Measurements from ENCODE around the gene PRKCZ. TPM values are rescaled to one million over a fixed set of nuclear protein-coding genes. Genes with fewer than 3 reads are reported as not detected.
A peak's percentile ranks its signal among the peaks of the same experiment; 100 is the strongest.

Gene PRKCZ
- total and polyA plus RNA-seq, 9 of the 15 experiments (the other 6 are each of a cell fraction or from before 2014, with no cell fraction given), result 0.07 to 3.1 (median 1.3) TPM

DNA sequence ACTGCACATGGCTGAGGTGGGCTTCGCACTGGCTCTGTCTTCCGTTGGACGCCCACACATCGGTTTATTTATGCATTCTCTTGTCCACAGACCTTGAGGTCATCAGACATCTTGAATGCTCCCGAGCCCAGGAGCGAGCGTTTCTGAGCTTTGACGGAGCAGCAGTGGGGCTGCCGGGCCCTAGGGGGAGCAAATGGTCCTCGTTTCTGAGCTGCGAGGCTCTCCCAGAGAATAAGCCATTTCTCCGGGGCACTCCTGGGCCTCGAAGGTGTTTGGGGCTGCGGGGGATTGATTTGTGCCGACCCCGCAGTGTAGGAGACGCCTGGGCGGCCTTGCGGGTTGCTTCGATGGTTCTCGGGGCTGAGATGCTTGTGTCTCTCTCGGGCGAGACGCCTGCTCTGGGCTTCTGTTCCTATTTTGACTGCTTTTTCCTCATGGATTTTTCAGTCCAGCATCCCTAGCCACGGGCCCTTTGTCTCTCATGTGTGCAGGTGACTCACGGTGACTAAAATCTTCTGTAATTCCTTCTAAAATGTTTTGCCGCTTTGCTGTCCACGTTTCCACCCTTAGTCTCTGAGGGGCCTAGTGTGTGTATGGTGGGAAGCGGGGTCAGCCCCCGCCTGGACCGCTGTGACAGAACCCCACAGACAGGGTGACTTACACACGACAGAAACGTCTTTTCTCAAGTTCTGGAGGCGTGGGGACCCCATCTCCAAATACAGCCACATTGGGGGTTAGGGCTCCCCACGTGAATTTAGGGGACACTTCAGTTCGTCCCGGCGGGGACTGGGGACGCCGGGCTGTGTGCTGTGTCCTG is 82.2 kb downstream of the PRKCZ start (continued):
- TF ChIP-seq, protein P1, sequence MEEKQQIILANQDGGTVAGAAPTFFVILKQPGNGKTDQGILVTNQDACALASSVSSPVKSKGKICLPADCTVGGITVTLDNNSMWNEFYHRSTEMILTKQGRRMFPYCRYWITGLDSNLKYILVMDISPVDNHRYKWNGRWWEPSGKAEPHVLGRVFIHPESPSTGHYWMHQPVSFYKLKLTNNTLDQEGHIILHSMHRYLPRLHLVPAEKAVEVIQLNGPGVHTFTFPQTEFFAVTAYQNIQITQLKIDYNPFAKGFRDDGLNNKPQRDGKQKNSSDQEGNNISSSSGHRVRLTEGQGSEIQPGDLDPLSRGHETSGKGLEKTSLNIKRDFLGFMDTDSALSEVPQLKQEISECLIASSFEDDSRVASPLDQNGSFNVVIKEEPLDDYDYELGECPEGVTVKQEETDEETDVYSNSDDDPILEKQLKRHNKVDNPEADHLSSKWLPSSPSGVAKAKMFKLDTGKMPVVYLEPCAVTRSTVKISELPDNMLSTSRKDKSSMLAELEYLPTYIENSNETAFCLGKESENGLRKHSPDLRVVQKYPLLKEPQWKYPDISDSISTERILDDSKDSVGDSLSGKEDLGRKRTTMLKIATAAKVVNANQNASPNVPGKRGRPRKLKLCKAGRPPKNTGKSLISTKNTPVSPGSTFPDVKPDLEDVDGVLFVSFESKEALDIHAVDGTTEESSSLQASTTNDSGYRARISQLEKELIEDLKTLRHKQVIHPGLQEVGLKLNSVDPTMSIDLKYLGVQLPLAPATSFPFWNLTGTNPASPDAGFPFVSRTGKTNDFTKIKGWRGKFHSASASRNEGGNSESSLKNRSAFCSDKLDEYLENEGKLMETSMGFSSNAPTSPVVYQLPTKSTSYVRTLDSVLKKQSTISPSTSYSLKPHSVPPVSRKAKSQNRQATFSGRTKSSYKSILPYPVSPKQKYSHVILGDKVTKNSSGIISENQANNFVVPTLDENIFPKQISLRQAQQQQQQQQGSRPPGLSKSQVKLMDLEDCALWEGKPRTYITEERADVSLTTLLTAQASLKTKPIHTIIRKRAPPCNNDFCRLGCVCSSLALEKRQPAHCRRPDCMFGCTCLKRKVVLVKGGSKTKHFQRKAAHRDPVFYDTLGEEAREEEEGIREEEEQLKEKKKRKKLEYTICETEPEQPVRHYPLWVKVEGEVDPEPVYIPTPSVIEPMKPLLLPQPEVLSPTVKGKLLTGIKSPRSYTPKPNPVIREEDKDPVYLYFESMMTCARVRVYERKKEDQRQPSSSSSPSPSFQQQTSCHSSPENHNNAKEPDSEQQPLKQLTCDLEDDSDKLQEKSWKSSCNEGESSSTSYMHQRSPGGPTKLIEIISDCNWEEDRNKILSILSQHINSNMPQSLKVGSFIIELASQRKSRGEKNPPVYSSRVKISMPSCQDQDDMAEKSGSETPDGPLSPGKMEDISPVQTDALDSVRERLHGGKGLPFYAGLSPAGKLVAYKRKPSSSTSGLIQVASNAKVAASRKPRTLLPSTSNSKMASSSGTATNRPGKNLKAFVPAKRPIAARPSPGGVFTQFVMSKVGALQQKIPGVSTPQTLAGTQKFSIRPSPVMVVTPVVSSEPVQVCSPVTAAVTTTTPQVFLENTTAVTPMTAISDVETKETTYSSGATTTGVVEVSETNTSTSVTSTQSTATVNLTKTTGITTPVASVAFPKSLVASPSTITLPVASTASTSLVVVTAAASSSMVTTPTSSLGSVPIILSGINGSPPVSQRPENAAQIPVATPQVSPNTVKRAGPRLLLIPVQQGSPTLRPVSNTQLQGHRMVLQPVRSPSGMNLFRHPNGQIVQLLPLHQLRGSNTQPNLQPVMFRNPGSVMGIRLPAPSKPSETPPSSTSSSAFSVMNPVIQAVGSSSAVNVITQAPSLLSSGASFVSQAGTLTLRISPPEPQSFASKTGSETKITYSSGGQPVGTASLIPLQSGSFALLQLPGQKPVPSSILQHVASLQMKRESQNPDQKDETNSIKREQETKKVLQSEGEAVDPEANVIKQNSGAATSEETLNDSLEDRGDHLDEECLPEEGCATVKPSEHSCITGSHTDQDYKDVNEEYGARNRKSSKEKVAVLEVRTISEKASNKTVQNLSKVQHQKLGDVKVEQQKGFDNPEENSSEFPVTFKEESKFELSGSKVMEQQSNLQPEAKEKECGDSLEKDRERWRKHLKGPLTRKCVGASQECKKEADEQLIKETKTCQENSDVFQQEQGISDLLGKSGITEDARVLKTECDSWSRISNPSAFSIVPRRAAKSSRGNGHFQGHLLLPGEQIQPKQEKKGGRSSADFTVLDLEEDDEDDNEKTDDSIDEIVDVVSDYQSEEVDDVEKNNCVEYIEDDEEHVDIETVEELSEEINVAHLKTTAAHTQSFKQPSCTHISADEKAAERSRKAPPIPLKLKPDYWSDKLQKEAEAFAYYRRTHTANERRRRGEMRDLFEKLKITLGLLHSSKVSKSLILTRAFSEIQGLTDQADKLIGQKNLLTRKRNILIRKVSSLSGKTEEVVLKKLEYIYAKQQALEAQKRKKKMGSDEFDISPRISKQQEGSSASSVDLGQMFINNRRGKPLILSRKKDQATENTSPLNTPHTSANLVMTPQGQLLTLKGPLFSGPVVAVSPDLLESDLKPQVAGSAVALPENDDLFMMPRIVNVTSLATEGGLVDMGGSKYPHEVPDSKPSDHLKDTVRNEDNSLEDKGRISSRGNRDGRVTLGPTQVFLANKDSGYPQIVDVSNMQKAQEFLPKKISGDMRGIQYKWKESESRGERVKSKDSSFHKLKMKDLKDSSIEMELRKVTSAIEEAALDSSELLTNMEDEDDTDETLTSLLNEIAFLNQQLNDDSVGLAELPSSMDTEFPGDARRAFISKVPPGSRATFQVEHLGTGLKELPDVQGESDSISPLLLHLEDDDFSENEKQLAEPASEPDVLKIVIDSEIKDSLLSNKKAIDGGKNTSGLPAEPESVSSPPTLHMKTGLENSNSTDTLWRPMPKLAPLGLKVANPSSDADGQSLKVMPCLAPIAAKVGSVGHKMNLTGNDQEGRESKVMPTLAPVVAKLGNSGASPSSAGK (IDR thresholded peaks at IDR 0.05), result no peak
- TF ChIP-seq, protein P2, sequence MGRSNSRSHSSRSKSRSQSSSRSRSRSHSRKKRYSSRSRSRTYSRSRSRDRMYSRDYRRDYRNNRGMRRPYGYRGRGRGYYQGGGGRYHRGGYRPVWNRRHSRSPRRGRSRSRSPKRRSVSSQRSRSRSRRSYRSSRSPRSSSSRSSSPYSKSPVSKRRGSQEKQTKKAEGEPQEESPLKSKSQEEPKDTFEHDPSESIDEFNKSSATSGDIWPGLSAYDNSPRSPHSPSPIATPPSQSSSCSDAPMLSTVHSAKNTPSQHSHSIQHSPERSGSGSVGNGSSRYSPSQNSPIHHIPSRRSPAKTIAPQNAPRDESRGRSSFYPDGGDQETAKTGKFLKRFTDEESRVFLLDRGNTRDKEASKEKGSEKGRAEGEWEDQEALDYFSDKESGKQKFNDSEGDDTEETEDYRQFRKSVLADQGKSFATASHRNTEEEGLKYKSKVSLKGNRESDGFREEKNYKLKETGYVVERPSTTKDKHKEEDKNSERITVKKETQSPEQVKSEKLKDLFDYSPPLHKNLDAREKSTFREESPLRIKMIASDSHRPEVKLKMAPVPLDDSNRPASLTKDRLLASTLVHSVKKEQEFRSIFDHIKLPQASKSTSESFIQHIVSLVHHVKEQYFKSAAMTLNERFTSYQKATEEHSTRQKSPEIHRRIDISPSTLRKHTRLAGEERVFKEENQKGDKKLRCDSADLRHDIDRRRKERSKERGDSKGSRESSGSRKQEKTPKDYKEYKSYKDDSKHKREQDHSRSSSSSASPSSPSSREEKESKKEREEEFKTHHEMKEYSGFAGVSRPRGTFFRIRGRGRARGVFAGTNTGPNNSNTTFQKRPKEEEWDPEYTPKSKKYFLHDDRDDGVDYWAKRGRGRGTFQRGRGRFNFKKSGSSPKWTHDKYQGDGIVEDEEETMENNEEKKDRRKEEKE (IDR thresholded peaks at IDR 0.05; ENCODE audit: borderline replicate concordance in 1 of 2, control insufficient read depth in 1 of 2, low read depth in 2 of 2, low read length in 1 of 2), result no peak
- TF ChIP-seq FOXK1 (CRISPR knock-in tag; IDR thresholded peaks at IDR 0.05; ENCODE audit: borderline replicate concordance) (no peak), POU5F1 (IDR thresholded peaks at IDR 0.05; ENCODE audit: borderline replicate concordance, low read depth, low read length, partially characterized antibody) (no peak), FOXK2 (conservative IDR thresholded peaks at IDR 0.05 in 1 of 2, IDR thresholded peaks at IDR 0.05 in 1 of 2; ENCODE audit: low read depth in 2 of 2) (no peak), KDM1A (IDR thresholded peaks at IDR 0.05) (no peak), TCF3 (CRISPR knock-in tag; IDR thresholded peaks at IDR 0.05) (no peak), ZNF707 (CRISPR knock-in tag; conservative IDR thresholded peaks at IDR 0.05) (no peak)
- TF ChIP-seq, protein P3, sequence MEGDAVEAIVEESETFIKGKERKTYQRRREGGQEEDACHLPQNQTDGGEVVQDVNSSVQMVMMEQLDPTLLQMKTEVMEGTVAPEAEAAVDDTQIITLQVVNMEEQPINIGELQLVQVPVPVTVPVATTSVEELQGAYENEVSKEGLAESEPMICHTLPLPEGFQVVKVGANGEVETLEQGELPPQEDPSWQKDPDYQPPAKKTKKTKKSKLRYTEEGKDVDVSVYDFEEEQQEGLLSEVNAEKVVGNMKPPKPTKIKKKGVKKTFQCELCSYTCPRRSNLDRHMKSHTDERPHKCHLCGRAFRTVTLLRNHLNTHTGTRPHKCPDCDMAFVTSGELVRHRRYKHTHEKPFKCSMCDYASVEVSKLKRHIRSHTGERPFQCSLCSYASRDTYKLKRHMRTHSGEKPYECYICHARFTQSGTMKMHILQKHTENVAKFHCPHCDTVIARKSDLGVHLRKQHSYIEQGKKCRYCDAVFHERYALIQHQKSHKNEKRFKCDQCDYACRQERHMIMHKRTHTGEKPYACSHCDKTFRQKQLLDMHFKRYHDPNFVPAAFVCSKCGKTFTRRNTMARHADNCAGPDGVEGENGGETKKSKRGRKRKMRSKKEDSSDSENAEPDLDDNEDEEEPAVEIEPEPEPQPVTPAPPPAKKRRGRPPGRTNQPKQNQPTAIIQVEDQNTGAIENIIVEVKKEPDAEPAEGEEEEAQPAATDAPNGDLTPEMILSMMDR (IDR thresholded peaks at IDR 0.05 in 2 of 3, conservative IDR thresholded peaks at IDR 0.05 in 1 of 3; ENCODE audit: insufficient read depth in 2 of 3, low read depth in 1 of 3, low read length in 3 of 3), result peak; percentile 84 to 86 (median 84)
